Activated CD4-positive, CD25-positive, alpha-beta regulatory T cell treated with anti-CD3 and anti-CD28 coated beads, Interleukin-2, amount 50 U/mL, for 24 hours (primary cell): Measurements from ENCODE around the gene LDLRAD3.

Experiments used
- ATAC-seq, 2 donors: fragments of 150-1000 bp; cut with Tn5 transposase; one replicate each; pipeline ENCODE4 v1.10.0; 2021; ENCODE audit warnings: mild to moderate bottlenecking in 1 of 2, moderate library complexity in 1 of 2

The LDLRAD3 gene

DNA sequence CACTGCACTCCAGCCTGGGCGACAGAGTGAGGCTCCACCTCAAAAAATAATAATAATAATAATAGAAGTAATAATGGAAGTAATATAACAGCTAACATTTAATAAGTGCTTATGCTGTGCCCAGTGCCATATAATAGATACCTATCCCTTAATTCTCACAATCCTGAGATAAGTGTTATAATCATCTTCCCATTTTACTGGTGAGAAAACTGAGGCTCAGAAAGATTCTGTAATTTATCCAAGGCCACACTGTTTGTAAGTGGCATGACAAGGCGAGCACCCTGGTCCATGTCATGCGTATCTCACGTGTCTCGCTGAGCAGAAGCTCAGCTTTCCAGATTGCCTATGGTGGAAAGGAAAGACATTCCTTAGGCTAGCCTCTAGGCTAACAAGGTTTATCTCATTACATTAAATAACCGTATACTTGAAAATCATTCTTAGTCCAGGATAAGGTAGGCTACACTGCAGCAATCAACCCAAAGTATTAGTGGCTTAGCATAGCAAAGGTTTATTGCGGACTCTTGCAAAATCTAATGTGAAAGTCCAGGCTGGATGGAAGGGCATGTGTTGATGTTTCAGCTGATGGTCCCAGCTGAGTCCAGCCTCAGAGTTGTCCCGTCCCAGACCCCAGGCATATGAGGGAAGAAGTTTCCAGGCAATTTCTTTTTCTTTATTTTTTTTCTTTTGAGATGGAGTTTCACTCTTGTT, 15.0 kb upstream of the LDLRAD3 start:
- no peak for ATAC-seq

DNA sequence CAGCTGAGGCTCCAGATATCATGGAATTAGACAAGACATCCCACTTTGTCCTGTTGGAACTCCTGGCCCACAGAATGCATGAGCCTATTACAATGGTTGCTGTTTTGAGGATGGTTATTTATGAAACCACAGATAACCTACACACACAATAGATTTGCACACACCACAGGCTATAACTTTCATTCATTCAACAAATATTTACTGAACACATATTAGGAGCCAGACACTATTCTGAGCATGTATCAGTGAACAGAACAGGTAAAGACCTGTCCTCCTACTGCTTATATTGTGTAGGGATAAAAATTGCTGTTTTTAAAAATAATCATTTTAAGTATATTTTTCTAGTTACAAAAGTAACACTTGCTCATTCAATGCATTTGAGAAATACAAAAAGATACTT, 13.4 kb upstream of the LDLRAD3 start:
- ATAC-seq, result no peak

GRCh38 chr11:35932121-35932520, 11.7 kb upstream of the LDLRAD3 start:
- no peak for ATAC-seq

DNA sequence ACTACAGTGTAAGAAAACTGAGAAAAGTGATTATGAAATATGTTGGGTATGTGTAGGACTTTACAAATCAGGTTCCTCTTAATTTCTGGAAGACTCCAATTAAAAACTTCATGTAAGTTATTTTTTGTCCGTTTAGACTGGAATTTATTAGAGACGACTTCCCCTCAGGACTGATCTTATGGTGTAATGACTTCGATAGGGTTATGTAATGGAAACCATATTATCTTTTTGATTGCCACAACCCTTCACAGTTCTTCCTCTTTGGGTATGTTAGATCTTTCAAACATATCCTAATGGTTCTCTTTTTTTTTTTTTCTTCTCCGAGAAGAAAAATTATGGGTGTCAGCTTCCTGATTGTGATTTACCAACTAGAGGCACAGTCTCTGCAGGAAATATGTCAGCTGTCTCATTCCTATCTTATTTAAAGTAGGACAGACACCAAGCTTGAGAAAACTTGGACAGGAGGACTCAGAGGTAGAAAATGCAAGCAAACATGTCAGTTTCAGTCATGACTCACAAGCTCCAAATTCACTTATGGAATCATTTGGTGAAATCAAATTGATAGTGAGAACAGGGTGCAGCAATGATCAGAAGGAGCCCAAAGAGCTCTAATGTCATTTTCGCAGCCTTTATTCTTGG, 11.1 kb upstream of the LDLRAD3 start:
- no peak for ATAC-seq

GRCh38 chr11:35933320-35933871, 10.5 kb upstream of the LDLRAD3 start:
- no peak for ATAC-seq

DNA sequence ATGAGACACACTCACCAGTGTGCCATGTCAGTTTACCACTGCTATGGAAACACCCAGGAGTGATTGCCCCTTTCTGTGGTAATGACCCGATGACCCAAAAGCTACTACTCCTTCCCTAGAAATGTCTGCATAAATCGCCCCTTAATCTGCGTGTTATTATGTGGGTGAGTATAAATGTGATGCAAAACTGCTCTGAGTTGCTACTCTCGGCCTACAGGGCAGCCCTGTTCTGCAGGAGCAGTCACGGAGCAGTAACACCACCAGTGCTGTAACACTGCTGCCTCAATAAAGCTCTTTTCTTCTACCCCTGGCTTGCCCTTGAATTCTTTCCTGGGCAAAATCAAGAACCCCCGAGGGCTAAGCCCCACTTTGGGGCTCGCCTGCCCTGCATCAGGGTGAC, 9.6 kb upstream of the LDLRAD3 start:
- no peak for ATAC-seq

- ATAC-seq, result no peak
Observed at GRCh38 chr11:35934981-35935380, 8.9 kb upstream of the LDLRAD3 start.

DNA sequence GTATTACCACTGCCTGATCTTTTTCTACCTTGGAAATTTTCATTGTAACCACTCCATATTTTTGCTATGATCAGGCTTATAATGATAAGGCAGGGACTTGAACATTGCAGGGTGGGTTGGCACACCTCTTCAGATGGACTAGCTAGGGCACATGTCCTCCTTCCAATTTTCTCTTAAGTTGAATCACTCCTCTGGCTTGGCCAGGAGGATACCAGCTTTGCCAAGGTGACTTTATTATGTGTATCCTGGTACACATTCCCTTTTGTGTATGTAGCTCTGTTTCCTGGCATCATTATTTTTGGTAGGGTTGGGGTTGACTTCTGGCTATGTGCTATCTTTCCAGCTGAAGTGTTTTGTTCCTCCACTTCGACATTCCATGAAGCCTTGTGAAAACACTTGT, 8.5 kb upstream of the LDLRAD3 start:
- no peak for ATAC-seq

DNA sequence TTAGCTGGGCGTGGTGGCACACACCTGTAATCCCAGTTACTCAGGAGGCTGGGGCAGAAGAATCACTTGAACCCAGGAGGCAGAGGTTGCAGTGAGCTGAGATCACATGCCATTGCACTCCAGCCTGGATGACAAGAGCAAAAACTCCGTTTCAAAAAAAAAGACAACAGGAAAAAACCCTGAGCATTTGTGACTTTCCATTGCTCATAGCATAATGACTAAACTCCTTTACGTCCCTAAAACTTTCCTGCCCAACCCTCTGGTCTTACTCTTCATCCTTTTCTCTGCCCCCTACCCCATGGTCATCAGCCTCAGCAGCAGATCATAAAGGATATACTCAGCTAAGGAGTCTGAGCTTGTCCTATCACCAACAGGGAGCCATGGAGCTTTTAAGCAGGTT, 6.8 kb upstream of the LDLRAD3 start:
- no peak for ATAC-seq

DNA sequence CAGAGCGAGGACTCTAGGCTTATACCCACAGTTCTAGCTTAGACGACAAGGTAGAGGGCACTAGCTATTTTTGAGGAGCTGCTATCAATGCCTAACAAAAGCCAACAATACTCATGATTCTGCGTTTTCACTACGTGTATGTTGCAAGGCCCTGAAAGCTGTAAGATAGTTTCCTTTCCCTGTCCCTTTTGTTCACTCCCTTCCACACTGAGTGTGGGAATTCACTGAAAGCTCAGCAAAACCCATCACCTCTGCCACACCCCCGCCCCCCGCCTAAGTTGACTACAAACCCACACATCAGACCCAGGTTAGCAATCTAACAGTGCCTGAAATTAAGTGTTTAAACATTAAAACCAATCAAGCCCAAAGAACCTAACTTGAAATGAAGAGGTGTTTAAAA, 6.2 kb upstream of the LDLRAD3 start:
- ATAC-seq, result no peak

- no peak for ATAC-seq
Observed at GRCh38 chr11:35938231-35938630, 5.6 kb upstream of the LDLRAD3 start.

GRCh38 chr11:35943309-35943708, 553 bp upstream of the LDLRAD3 start:
- ATAC-seq, result no peak

- no peak for ATAC-seq
Observed at GRCh38 chr11:35944503-35945136, 758 bp downstream of the LDLRAD3 start.

DNA sequence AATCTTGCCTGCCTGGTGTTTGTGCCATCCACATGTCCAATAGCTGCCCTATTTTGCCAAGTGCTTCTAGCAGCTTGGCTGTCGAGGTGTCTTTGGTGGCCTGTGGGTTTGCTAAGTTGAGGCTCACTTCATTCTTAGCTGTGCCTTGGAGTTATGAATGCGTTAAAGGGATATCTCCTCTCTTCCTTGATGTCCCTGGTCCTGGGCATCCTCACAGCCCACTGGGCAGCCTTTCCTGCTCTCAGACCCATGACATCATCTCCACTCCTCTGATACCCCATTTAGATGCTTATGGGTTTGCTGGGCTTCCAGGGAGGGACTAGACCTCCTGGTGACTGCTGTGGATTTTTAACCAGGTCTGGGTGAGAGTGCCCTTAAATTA, 1.3 kb downstream of the LDLRAD3 start:
- no peak for ATAC-seq

DNA sequence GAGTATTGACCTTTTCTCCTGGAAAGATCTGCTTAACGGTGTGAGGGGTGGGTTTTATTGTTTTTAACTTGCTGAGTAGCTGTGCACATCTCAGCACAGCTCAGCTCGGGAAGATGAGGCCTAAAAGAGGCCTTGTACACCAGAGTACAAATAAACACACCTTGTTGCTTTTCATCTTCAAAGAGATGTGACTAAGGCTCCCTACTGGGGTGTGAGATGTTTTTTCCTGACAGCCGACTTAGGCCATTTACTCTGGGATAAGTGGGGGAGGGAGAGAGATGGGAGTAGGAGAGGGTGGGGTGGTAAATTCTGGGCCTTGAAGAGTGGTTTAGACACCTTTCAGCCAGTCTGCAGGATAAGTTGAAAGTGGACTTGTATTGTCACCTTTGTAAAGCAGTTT, 2.9 kb downstream of the LDLRAD3 start:
- ATAC-seq, result no peak

GRCh38 chr11:35947437-35947836, 3.6 kb downstream of the LDLRAD3 start:
- ATAC-seq, result no peak

DNA sequence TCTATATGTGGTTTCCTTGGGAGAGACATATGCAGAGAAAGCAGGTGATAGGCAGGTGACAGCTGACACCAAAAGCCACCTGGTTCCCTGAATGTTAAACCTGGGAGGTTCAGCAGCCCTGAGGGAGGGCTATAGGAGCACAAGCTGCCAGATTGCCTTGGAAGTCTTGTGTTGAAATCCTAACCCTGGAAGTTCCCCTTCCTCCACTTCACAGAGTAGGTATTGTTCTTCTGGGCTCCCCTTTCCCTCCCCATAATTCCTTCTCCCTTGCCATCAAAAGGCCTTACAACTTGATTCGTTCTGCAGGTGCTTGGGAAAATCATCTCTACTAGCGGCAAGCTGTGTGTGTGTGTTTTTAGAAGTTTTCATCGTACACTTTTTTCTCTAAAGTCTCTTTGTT, 5.4 kb downstream of the LDLRAD3 start:
- ATAC-seq, result no peak

- no peak for ATAC-seq
Observed at GRCh38 chr11:35950082-35950481, 6.2 kb downstream of the LDLRAD3 start.

GRCh38 chr11:35951680-35952079, 7.8 kb downstream of the LDLRAD3 start:
- no peak for ATAC-seq

DNA sequence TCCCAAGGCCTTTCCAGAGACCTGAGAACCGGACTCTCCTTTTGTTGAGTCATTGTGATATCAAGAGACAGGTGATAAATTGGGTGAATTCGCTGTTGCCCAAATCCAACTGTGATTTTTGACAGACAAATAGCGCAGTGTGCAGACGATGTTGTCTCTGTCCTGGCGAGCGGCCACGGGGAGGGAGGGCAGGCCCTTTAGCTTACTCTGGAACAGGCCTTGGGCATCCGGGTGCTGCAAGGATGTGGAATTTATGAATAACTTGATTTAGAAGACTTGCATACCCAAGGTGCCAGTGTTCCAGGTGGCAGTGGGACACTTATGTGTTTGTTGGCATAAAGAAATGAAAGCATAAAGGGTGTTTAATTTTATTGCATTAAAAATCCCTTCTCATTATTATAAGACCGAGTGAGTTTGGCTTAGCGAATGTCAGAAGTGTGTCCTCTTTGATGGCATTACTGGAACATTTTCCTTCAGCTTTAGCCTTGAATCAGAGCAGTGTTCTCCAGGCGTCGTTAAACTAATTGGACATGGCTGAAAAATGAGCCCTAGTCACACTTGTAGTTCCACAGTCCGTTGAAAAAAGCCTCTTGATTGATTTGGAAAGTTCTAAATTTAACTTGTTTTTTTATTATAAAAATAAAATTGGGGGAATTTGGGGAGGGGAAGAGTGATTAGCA, 9.4 kb downstream of the LDLRAD3 start:
- ATAC-seq, result no peak

- no peak for ATAC-seq
Observed at GRCh38 chr11:35954205-35954604, 10.3 kb downstream of the LDLRAD3 start.

DNA sequence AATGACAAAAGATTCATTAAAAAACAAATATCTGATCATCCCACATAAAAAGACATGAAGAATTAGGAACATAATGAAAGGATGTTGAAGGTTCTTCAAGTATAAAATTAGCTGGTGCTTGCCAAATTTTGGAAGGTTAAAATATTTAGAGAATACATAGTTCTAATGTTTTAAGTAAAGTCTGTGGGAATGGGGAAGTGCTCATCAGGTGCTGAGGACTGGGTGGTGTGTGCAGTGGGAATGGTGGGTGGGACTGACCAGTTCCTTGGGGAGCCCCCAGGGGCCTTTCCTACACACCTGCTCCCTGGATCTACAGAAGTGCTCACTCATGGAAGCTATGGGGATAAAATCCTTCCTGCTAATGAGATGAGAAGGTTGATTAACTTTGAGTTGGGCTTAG, 11.8 kb downstream of the LDLRAD3 start:
- no peak for ATAC-seq

DNA sequence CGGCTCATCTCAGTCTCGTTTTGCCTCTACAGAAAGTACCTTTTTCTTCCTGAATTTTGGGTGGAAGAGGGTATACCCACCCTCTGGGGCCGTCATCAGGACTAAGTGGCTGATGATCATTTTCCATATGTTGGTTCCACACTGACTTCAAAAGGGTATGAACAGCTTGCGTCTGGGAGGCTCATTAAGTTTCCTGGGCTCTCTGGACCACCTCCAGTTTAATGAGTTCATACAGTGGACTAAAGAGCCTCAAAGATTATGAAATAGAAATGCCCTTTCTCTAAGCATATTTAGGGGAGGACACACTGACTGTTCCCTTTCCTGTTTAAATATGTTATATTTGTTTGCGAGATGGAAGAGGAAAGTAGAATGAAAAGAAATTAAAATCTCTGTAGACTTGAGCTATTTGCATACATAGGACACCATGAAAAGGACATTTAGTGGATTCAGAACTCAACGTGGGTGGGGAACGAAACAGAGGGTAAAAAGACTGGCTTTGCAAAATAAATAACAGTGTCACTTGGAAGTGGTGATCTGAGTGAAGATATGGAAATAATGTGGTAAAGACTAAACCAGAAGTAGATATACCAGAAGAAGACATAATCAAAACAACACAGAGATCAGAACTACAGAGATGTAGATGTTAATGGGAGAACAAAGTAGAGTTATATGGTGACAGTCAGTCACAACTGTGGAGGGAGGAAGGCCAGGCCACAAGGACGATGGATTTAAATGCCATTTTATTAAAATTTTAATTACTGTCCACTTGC, 18.7 kb downstream of the LDLRAD3 start:
- ATAC-seq, result no peak
